Measurements from ENCODE around the gene CHSY1.

GRCh38 chr15:101185770-101186169 lies 66.1 kb downstream of the CHSY1 start:
- TF ChIP-seq POLR2A (IDR thresholded peaks at IDR 0.05): no peak
- TF ChIP-seq, protein P1, sequence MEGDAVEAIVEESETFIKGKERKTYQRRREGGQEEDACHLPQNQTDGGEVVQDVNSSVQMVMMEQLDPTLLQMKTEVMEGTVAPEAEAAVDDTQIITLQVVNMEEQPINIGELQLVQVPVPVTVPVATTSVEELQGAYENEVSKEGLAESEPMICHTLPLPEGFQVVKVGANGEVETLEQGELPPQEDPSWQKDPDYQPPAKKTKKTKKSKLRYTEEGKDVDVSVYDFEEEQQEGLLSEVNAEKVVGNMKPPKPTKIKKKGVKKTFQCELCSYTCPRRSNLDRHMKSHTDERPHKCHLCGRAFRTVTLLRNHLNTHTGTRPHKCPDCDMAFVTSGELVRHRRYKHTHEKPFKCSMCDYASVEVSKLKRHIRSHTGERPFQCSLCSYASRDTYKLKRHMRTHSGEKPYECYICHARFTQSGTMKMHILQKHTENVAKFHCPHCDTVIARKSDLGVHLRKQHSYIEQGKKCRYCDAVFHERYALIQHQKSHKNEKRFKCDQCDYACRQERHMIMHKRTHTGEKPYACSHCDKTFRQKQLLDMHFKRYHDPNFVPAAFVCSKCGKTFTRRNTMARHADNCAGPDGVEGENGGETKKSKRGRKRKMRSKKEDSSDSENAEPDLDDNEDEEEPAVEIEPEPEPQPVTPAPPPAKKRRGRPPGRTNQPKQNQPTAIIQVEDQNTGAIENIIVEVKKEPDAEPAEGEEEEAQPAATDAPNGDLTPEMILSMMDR (IDR thresholded peaks at IDR 0.05): no peak

All from uterus (tissue), 2 donors.